Body of pancreas (tissue), 4 donors: ENCODE measurements around the gene CACNG5. TPM values are rescaled to one million over a fixed set of nuclear protein-coding genes. Genes with fewer than 3 reads are reported as not detected.

Experiments
- ATAC-seq: fragments of 150-250 bp; one replicate; pipeline ENCODE4 v1.9.1; 2016
- DNase-seq, 4 donors: peaks; one replicate each; pipeline ENCODE4 v3.0.0-alpha.2; 2019
- H3K27ac ChIP-seq, 4 donors: fragments of 200-600 bp; sonication (generic); 1 replicate in 3 of 4; 2 replicates in 1 of 4; pipeline versions ENCODE4 v1.5.1 to v1.6.1; 2016 to 2019; ENCODE audit warnings: mild to moderate bottlenecking in 1 of 4, mixed read lengths in 1 of 4, moderate library complexity in 1 of 4
- H3K27me3 ChIP-seq, 2 donors: fragments of 200-600 bp; sonication (generic); one replicate each; pipeline ENCODE4 v1.6.0; 2016; ENCODE audit warnings: mild to moderate bottlenecking in 1 of 2
- H3K36me3 ChIP-seq, 2 donors: fragments of 200-600 bp; sonication (generic); replicated peaks in 1 of 2; 2 replicates each; pipeline ENCODE4 v1.5.1; 2016; ENCODE audit warnings: low read depth in 2 of 2; ENCODE audit not compliant: insufficient read depth in 1 of 2
- H3K4me1 ChIP-seq: fragments of 200-600 bp; sonication (generic); one replicate; pipeline ENCODE4 v1.6.0; 2016
- H3K4me3 ChIP-seq, 2 donors: fragments of 200-600 bp; sonication (generic); 1 replicate in 1 of 2; 2 replicates in 1 of 2; pipeline ENCODE4 v1.5.1; 2016 to 2019
- H3K9me3 ChIP-seq, 3 donors: fragments of 200-600 bp; sonication (generic); 1 replicate in 2 of 3; 2 replicates in 1 of 3; pipeline ENCODE4 v1.5.1; 2016
- CTCF ChIP-seq, 7 experiments: fragments of 450-650 bp in 4 of 7; fragments of 200-600 bp in 3 of 7; sonication (generic) in 3 of 7; IDR thresholded peaks; one replicate each; pipeline ENCODE4 v1.5.1; 2016 to 2019; ENCODE audit warnings: antibody characterized with exemption in 7 of 7
- POLR2A ChIP-seq, 3 donors: fragments of 450-650 bp; IDR thresholded peaks; one replicate each; pipeline ENCODE4 v1.6.1; 2016; ENCODE audit warnings: antibody characterized with exemption in 3 of 3, mild to moderate bottlenecking in 2 of 3
- WGBS, 2 donors: methylation state at CpG; one replicate each; pipeline ENCODE4 v1.1.5; 2017; 5-methylcytosine and 5-hydroxymethylcytosine counted together
- intact Hi-C: fragments of 100-400 bp; cut with DNase I; formaldehyde crosslinking; loops from one replicate; pipeline ENCODE4 v1.15.1; 2023
- total RNA-seq, 2 donors: library from RNA; depleted of rRNA; stranded (reverse); fragments of >200 nt; gene quantifications; one replicate each; pipeline ENCODE4 v1.1.0, GENCODE V29; 2016

The CACNG5 gene
- total RNA-seq, 2 donors from 2014 or later, result 0.52 TPM; not detected in 1

DNA sequence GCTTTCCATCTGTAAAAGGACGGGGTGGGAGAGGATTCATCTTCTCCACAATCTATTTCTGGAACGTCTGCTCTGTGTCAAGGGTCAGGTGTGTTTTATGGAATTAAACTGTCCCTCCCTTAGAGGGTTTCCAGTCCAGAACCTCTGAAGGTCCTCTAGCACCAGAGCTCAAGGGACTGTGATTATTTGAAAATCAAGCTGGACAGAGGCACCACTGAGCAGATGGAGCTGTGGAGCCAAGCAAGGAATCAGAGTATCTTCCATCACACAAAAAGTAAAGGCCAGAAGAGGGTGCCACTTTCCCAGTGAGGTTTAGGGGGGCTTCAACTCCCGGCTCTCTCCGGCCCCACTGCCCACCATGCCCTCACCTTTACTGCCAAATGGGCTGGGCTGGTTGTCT, 6.8 kb downstream of the CACNG5 start:
- Histone ChIP-seq H3K27ac (no peak overlapping the region), H3K9me3 (no peaks in the 10 kb centered on the region), H3K4me3 (no peak overlapping the region), H3K27me3 (no peaks in the 10 kb centered on the region), H3K36me3 (no peaks in the 10 kb centered on the region), H3K4me1 (no peaks in the 10 kb centered on the region)
- TF ChIP-seq CTCF (IDR thresholded peaks at IDR 0.05), result no peak
- no peak for TF ChIP-seq POLR2A (IDR thresholded peaks at IDR 0.05)
- WGBS, 2 donors, result 70 to 72% methylated on average over 2 to 3 of the region's 4 CpGs
- ATAC-seq (no peak), DNase-seq (no peak)
- intact Hi-C loops, result loop anchor here (10.0 kb wide), 1 partner anchor 47 kb away; no protein-coding TSS in a partner anchor

GRCh38 chr17:66842505-66842904, 7.6 kb downstream of the CACNG5 start:
- intact Hi-C loops, result loop anchor here (10.0 kb wide), 1 partner anchor 48 kb away; no protein-coding TSS in a partner anchor
- Histone ChIP-seq H3K4me1 (no peaks in the 10 kb centered on the region), H3K9me3 (no peaks in the 10 kb centered on the region), H3K4me3 (no peak overlapping the region), H3K36me3 (no peaks in the 10 kb centered on the region), H3K27me3 (no peaks in the 10 kb centered on the region), H3K27ac (no peak overlapping the region)
- 78 to 92% methylated on average over 5 of the region's 5 CpGs for WGBS, 2 donors
- TF ChIP-seq CTCF (IDR thresholded peaks at IDR 0.05) (no peak), POLR2A (IDR thresholded peaks at IDR 0.05) (no peak)
- ATAC-seq (no peak), DNase-seq (no peak)

- Histone ChIP-seq H3K4me3 (no peak overlapping the region), H3K36me3 (no peaks in the 10 kb centered on the region), H3K27ac (no peak overlapping the region), H3K9me3 (no peaks in the 10 kb centered on the region), H3K27me3 (no peaks in the 10 kb centered on the region), H3K4me1 (no peaks in the 10 kb centered on the region)
- ATAC-seq (no peak), DNase-seq (no peak)
- intact Hi-C loops, result loop anchor here (10.0 kb wide), 1 partner anchor 48 kb away; no protein-coding TSS in a partner anchor
- no peak for TF ChIP-seq CTCF (IDR thresholded peaks at IDR 0.05)
- no peak for TF ChIP-seq POLR2A (IDR thresholded peaks at IDR 0.05)
- WGBS, 2 donors, result 89 to 91% methylated on average over 3 of the region's 3 CpGs
Measured at GRCh38 chr17:66842959-66843358, 8.0 kb downstream of the CACNG5 start.

- Histone ChIP-seq H3K9me3 (no peaks in the 10 kb centered on the region), H3K36me3 (no peaks in the 10 kb centered on the region), H3K4me1 (no peaks in the 10 kb centered on the region), H3K4me3 (no peak overlapping the region), H3K27me3 (no peaks in the 10 kb centered on the region), H3K27ac (no peak overlapping the region)
- TF ChIP-seq POLR2A (IDR thresholded peaks at IDR 0.05) (no peak), CTCF (IDR thresholded peaks at IDR 0.05) (no peak)
- ATAC-seq (no peak), DNase-seq (no peak)
- 48 to 83% methylated on average over 3 to 4 of the region's 4 CpGs for WGBS, 2 donors
- intact Hi-C loops, result loop anchor here (10.0 kb wide), 1 partner anchor 49 kb away; no protein-coding TSS in a partner anchor
Measured at GRCh38 chr17:66843627-66844026, 8.7 kb downstream of the CACNG5 start.

GRCh38 chr17:66847704-66848103, 12.8 kb downstream of the CACNG5 start:
- 82 to 95% methylated on average over 2 to 3 of the region's 3 CpGs for WGBS, 2 donors
- no peak for DNase-seq
- Histone ChIP-seq H3K36me3 (no peaks in the 10 kb centered on the region), H3K4me1 (no peaks in the 10 kb centered on the region), H3K9me3 (no peaks in the 10 kb centered on the region), H3K4me3 (no peak overlapping the region), H3K27me3 (no peaks in the 10 kb centered on the region), H3K27ac (no peak overlapping the region)
- intact Hi-C loops, result loop anchor here (10.0 kb wide), 1 partner anchor 53 kb away; no protein-coding TSS in a partner anchor
- no peak for ATAC-seq
- TF ChIP-seq POLR2A (IDR thresholded peaks at IDR 0.05), result no peak
- TF ChIP-seq CTCF (IDR thresholded peaks at IDR 0.05), result no peak
